GM21360 (cell line): Measurements from ENCODE around the gene AP2A1.

ENCODE experiments used
- ATAC-seq: cut with Tn5 transposase; IDR thresholded peaks from one replicate; pipeline ENCODE4 v1.9.1; 2021; ENCODE audit warnings: mild to moderate bottlenecking, moderate library complexity; ENCODE audit not compliant: unreplicated experiment

The AP2A1 gene

GRCh38 chr19:49854378-49855263 is 87.8 kb downstream of the AP2A1 start:
- ATAC-seq, result no peak

- no peak for ATAC-seq
These were observed 88.5 kb downstream of the AP2A1 start for GRCh38 chr19:49855277-49855675.

- ATAC-seq, result no peak
These were observed 89.1 kb downstream of the AP2A1 start for GRCh38 chr19:49855676-49856573.

- ATAC-seq, result no peak
These were observed 89.8 kb downstream of the AP2A1 start for GRCh38 chr19:49856574-49857021.
